Skeletal muscle cell (primary cell): ENCODE results near the gene CTNNA2.
A peak's percentile ranks its signal among the peaks of the same experiment; 100 is the strongest.

ENCODE experiments used
- DNase-seq: peaks from one replicate; pipeline ENCODE4 v3.0.0-alpha.2; 2010; ENCODE audit warnings: low read depth
- H3K4me3 ChIP-seq: 2 replicates; pipeline ENCODE4 v1.5.1; 2011; ENCODE audit warnings: low read depth, mild to moderate bottlenecking, control low read depth, low read length, moderate library complexity

Gene CTNNA2

GRCh38 chr2:80042635-80043034, 529.8 kb downstream of the CTNNA2 start:
- no peak overlapping the region for H3K4me3 ChIP-seq
- no peak for DNase-seq

DNA sequence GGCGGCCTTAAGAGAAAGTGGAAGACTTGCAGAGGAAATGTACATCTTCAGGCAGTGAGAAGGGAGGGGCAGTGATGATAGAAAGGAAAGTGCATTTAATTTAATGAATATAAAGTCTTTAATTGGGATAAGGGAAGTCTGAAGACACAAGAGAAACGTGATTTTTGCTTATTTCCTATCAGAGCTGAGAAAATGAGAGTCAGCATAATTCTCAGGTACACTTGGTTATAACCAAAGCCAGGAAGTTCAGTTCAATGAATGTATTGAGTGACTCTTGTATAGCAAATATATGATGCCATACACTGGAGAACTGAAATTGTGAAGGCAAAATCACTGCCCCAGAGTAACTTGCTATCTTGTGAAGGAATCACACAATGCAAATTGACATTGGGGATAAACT, 535.4 kb downstream of the CTNNA2 start:
- H3K4me3 ChIP-seq, result no peak overlapping the region
- no peak for DNase-seq

- DNase-seq, result no peak
- no peak overlapping the region for H3K4me3 ChIP-seq
Measured at GRCh38 chr2:80050246-80050645, 537.4 kb downstream of the CTNNA2 start.

- no peak for DNase-seq
- no peak overlapping the region for H3K4me3 ChIP-seq
Measured at GRCh38 chr2:80053522-80054345, 540.9 kb downstream of the CTNNA2 start.

GRCh38 chr2:80054346-80054675, 541.5 kb downstream of the CTNNA2 start:
- H3K4me3 ChIP-seq, result no peak overlapping the region
- DNase-seq, result peak; percentile 11

DNA sequence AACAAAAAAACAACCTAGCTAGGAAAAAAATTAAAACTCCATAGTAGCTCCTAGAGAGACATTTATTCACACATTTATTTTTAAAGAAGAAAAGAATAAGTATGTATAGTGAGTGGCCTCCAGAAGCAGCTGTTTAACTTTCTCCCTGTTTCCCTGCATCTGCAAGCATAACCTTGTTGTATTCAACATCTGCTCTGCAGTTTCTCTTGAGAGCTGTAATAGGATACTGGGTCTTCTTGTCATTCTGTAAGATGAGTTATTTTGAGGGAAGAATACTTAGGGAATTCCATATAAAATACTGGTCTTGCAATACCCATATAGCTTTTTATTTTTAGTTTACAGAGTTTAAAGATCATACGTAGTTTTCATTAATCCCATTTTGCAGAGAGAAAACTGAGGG, 545.1 kb downstream of the CTNNA2 start:
- DNase-seq, result no peak
- H3K4me3 ChIP-seq, result no peak overlapping the region

DNA sequence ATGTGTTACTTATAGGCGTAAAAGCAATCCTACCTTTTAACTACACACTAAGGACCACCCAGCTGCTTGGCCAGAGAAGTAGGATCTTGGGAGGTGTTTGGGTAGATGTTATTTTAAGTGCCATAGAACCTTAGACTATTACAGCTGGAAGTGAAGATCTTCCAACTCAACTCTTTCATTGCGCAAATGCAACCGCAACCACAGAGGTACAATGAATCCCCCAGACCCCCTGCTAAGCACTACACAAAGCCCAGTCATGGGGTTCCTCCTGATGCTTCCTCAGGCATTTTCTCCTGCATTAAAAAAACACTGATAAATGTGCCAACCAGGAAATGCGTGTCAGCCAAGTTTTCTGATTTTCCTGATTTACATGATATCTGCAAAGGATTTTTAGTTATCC, 545.7 kb downstream of the CTNNA2 start:
- H3K4me3 ChIP-seq, result no peak overlapping the region
- DNase-seq, result no peak

DNA sequence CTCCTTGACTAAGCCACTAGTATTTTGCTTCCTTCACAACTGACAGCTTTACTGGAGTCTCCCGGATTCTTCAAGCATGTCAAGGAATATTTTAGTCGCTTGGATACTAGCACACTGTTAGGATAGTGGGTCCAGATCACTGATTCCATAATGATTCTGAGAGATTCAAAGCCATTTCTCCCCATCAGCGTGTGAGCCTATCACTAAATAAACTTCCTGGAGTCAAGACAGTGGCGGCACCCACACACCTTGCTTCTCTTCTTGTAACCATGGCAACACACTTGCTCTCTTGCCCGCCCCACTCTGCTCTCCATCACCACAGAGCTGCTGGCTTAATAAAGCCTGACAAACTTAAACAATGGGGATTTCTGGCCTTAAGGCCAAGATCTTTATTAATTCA, 546.6 kb downstream of the CTNNA2 start:
- H3K4me3 ChIP-seq, result no peak overlapping the region

GRCh38 chr2:80061881-80062280, 549.0 kb downstream of the CTNNA2 start:
- H3K4me3 ChIP-seq, result no peak overlapping the region

More for the DNA sequence above, 546.6 kb downstream of the CTNNA2 start:
- no peak for DNase-seq

DNA sequence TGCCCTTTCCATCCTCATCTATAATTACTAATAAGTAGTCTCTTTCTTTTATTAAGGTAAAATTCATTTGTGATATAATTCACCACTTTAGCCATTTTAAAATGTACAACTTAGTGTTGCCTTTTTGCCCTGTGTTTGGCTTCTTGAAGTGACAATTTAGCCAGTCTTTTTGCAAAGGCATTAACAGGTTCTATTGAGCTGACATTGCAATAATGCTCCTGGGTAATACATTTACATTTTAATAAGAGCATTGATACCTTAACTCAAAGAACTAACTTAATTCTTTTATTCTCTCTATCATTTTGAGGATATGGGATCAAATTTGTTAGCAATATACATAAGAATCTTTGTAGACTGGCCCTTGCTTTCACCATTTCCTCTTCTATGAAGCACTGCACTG, 549.4 kb downstream of the CTNNA2 start:
- no peak for DNase-seq
- no peak overlapping the region for H3K4me3 ChIP-seq

More at GRCh38 chr2:80061881-80062280, 549.0 kb downstream of the CTNNA2 start:
- no peak for DNase-seq

DNA sequence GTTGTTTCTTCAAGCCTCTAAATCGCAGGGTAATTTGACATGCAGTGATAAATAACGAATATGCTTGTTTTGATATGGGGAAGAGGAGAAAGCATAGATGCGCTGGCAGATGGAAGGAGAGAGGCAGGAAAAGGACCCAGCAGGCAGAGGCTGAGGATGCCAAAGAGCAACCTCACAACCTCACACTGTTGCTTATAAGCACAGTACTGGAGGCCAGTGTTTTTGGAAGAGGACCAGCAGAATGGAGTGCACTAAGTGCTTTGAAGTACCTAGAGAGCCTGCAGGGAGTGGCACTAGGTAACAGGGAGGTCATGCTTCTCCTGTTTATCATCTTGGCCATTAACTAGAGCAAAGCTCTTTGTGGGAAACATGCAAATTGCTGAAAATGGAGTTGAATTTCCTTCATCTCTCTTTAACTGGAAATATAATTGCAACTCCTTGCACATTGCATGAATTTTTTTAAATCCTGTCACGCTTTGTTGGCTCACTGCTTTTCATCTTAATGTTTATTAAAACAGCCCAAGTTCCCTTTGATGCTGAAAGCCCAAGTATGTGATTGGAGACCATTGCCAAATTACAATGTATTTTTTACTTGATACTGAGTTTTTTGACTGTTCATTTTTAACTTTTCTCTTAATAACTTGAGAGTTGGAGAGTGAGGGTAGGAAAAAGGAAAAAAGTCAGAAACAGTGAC, 555.3 kb downstream of the CTNNA2 start:
- H3K4me3 ChIP-seq, result no peak overlapping the region

DNA sequence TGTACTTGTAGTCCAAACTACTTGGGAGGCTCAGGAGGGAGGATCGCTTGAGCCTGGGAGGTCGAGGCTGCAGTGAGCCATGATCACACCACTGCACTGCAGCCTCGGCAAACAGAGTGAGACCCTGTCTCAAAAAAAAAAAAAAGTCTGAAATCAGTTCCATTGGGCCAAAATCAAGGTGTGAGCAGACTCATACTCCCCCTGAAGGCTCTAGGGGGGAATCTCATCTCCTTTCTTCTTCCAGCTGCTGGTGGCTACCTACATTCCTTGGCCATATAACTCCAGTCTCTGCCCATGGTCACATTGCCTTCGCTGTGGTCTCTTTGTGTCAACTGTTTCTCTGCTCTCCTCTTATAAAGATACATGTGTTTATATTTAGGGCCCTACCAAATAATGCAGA, 557.7 kb downstream of the CTNNA2 start:
- no peak for DNase-seq
- no peak overlapping the region for H3K4me3 ChIP-seq

More for the DNA sequence above, 555.3 kb downstream of the CTNNA2 start:
- DNase-seq, result no peak

DNA sequence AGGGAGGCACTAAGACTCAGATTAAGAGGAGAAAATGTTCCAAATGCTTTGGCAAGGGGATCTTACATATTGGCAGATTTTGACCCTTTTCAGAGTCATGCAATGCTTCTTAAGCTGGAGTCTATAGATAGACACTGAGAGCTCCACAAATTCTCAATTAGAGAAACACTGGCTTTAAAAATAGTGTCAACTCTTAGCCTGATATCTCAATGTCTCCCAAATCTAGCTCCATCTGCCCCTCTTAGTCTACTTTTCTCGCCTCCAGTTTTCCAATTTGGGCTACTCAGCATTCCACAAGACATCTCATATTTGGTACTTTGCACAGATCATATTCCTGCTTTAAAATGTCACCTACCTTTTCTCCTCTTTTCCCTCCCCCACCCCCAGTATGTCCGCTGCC, 559.1 kb downstream of the CTNNA2 start:
- no peak overlapping the region for H3K4me3 ChIP-seq
- no peak for DNase-seq

GRCh38 chr2:80073134-80073561, 560.3 kb downstream of the CTNNA2 start:
- DNase-seq, result no peak
- no peak overlapping the region for H3K4me3 ChIP-seq

DNA sequence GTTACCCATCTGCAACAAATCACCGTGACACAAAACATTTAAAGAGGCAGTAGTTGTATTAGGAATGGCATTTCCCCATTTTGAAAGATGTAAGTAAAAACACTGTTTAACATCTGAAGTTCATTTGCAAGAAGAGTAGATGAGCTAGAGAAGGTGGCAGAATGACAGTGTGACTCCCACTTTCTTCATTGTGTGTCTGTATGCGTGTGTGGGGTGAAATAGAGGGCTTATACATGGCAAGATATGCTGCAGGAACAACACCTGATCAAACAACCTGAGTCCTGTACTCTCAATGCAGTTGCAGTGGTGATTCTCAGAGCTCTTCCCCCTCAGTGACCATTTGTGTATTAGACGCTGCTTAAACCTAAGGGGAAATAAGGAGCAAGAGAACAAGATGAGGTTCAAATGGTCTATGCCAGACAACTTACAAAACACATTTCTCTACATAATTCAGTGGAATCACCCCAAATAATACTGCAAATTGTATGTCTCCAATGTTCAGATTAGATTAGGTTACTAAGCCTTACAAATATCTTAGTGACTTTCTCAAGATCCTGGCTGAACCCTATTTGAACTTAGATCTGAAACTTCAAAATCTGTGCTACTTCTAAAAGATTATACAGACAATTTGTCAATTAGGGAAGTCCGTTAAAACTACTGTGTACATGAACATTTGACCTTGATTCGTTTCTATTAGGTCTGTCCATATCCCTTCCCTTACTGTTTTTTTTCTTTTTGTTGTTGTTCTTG, 561.6 kb downstream of the CTNNA2 start:
- no peak overlapping the region for H3K4me3 ChIP-seq
- DNase-seq, result no peak

DNA sequence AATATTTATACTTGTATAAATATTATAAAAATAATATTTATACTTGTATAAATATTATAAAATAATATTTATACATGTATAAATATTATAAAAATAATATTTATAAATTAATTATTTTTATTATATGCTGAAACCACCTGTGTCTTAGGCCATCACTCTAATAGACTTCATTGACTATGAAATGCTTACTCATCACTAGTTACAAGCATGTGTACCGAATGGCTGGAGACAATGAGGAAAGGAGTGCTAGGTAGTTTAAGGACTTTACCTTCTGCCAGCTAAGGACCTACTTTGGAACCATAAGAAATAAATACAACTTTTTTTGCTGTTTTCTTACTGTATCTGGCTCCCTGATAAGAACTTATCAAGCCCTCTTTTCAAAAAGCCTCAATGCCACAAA, 562.9 kb downstream of the CTNNA2 start:
- H3K4me3 ChIP-seq, result no peak overlapping the region
- no peak for DNase-seq

GRCh38 chr2:80078290-80079036, 565.6 kb downstream of the CTNNA2 start:
- no peak for DNase-seq
- H3K4me3 ChIP-seq, result no peak overlapping the region

DNA sequence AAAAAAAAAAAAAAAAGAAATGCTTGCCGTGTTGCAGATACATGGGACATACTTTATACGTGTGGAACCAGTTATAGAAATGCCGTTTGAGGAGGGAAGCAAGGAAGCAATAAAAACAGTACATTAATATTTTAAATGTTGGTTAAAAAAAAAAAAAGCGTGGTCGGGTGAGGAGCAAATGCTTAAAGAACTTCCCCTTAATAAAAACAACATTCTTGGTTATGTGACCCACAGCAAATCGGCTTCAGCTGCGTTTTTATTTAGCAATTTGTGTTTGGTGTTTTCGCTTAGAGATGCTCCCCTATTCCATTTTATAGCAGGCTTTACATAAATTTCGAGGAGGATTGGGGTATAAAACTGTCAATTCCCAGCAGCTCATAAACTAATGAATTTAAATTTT, 568.1 kb downstream of the CTNNA2 start:
- no peak for DNase-seq
- peak overlapping the region; percentile 15 for H3K4me3 ChIP-seq

DNA sequence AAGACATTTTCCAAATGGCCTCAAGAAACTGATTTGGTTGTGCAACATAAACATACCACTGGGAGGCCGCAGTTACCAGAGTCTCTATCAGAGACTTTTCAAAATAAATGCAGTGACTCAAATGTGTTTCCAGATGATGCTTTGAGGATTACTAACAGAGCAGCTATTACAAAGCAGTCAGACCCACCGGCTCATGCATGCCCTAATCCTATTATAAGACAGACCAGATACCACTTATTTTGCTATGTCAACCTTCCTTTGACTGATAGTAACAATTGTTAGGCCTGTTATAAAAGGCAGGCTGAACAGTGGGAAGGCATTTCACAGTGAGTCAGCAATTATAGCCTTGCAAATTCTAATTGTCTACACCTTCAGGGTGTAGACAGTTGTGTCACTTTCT, 574.0 kb downstream of the CTNNA2 start:
- no peak overlapping the region for H3K4me3 ChIP-seq
- peak; percentile 77 for DNase-seq

DNA sequence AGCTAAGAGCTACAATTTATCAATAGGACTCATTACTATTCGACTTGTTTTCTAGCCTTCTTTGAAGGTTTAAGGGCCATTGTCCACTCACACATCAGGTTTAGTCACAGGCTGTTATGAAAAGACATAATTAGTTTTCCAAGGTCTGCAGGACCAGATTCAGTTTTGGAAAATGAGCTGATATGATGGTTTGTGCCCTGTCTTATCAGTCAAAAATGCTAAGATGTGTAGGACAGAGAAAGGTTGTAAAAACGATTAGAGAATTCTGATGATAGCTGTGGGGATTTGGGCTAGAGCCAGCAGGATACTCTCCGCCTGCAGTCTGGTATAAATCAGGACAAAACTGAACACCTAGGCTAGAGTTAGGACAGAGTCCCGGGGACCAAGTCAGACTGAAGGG, 578.4 kb downstream of the CTNNA2 start:
- DNase-seq, result no peak
- no peak overlapping the region for H3K4me3 ChIP-seq
